Upper lobe of left lung (tissue), 6 donors: Measurements from ENCODE around the gene CLVS2. TPM values are rescaled to one million over a fixed set of nuclear protein-coding genes. Genes with fewer than 3 reads are reported as not detected.

Experiments
- ATAC-seq, 2 donors: fragments of 200-7000 bp; cut with Tn5 transposase; one replicate each; pipeline ENCODE4 v1.9.1; 2022; ENCODE audit warnings: mild to moderate bottlenecking in 2 of 2, moderate library complexity in 2 of 2; ENCODE audit not compliant: low FRiP score in 2 of 2
- DNase-seq, 2 donors: peaks; one replicate each; pipeline ENCODE4 v3.0.0-alpha.2; 2019 to 2020
- H3K27ac ChIP-seq, 4 donors: fragments of 200-600 bp; sonication (generic); one replicate each; pipeline ENCODE4 v1.5.1; 2016 to 2019
- H3K27me3 ChIP-seq, 4 donors: fragments of 200-600 bp; sonication (generic); one replicate each; pipeline ENCODE4 v1.5.1; 2017 to 2019
- H3K36me3 ChIP-seq, 4 donors: fragments of 200-600 bp; sonication (generic); one replicate each; pipeline ENCODE4 v1.5.1; 2016 to 2019
- H3K4me1 ChIP-seq, 4 donors: fragments of 200-600 bp; sonication (generic); one replicate each; pipeline ENCODE4 v1.5.1; 2018 to 2019
- H3K4me3 ChIP-seq, 4 donors: fragments of 200-600 bp; sonication (generic); one replicate each; pipeline ENCODE4 v1.5.1; 2017 to 2019; ENCODE audit warnings: mild to moderate bottlenecking in 2 of 4, moderate library complexity in 1 of 4
- H3K9me3 ChIP-seq, 4 donors: fragments of 200-600 bp; sonication (generic); one replicate each; pipeline ENCODE4 v1.5.1; 2018 to 2019
- CTCF ChIP-seq, 6 experiments: fragments of 450-650 bp in 4 of 6; fragments of 200-600 bp in 2 of 6; sonication (generic) in 2 of 6; IDR thresholded peaks; one replicate each; pipeline ENCODE4 v1.5.1; 2016 to 2019; ENCODE audit warnings: antibody characterized with exemption in 6 of 6
- EP300 ChIP-seq, 4 donors: sonication (generic); formaldehyde crosslinking; IDR thresholded peaks; one replicate each; pipeline ENCODE4 v1.5.1; 2017; ENCODE audit warnings: antibody characterized with exemption in 4 of 4, control low read depth in 2 of 4
- POLR2A ChIP-seq, 4 donors: fragments of 450-650 bp; IDR thresholded peaks; one replicate each; pipeline ENCODE4 v1.5.1; 2016 to 2017; ENCODE audit warnings: antibody characterized with exemption in 4 of 4, mild to moderate bottlenecking in 2 of 4
- POLR2AphosphoS5 ChIP-seq, 2 donors: sonication (generic); formaldehyde crosslinking; IDR thresholded peaks; one replicate each; pipeline ENCODE4 v1.5.1; 2017; ENCODE audit warnings: antibody characterized with exemption in 2 of 2
- WGBS, 2 donors: methylation state at CpG; one replicate each; pipeline ENCODE4 v1.1.5; 2017 to 2018; 5-methylcytosine and 5-hydroxymethylcytosine counted together
- total RNA-seq, 6 donors: library from RNA; depleted of rRNA in 4 of 6; stranded (reverse); fragments of >200 nt in 4 of 6; gene quantifications; one replicate each; pipeline versions ENCODE4 v1.1.0 to v1.2.1, GENCODE V29; 2016 to 2021
- donor health status: DM: no; HTN: no; CAD: no; lungs with moderate emphysema.
- donor health status: DM: no; HTN: yes; CAD: no; lungs with severe emphysema.

Gene CLVS2, protein sequence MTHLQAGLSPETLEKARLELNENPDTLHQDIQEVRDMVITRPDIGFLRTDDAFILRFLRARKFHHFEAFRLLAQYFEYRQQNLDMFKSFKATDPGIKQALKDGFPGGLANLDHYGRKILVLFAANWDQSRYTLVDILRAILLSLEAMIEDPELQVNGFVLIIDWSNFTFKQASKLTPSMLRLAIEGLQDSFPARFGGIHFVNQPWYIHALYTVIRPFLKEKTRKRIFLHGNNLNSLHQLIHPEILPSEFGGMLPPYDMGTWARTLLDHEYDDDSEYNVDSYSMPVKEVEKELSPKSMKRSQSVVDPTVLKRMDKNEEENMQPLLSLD
- 1 to 10 TPM in 1 of 6 donors, under 1 TPM in 1, not detected in 4; 0.03 to 1.0 TPM for total RNA-seq

GRCh38 chr6:122995921-122996793 lies at the start of gene CLVS2:
TSS of gene CLVS2 (plus strand) at chr6:122996235. CDS start at chr6:122997778, 1,543 bp downstream.
- TF ChIP-seq EP300 (IDR thresholded peaks at IDR 0.05) (no peak), POLR2A (IDR thresholded peaks at IDR 0.05) (no peak), CTCF (IDR thresholded peaks at IDR 0.05) (no peak), POLR2AphosphoS5 (IDR thresholded peaks at IDR 0.05) (no peak)
- peak in 1 of 2 donors; percentile 85 for DNase-seq
- peaks cover 0 to 16% (median 2%) of the 10 kb centered on the region in 4 donors for H3K27me3 ChIP-seq
- H3K36me3 ChIP-seq = no peaks in the 10 kb centered on the region
- H3K4me1 ChIP-seq = peaks cover 7 to 13% (median 9%) of the 10 kb centered on the region in 4 donors
- no peak within 1 kb of the TSS for H3K27ac ChIP-seq
- ATAC-seq = peak in 1 of 2 donors; percentile 54
- WGBS, 2 donors = 7% methylated on average over 36 to 48 of the region's 75 CpGs
- no peaks in the 10 kb centered on the region for H3K9me3 ChIP-seq
- peak within 1 kb of the TSS in 3 of 4 donors; percentile 17 to 31 (median 26) for H3K4me3 ChIP-seq

- no peak overlapping the region for H3K27ac ChIP-seq
- H3K36me3 ChIP-seq = no peaks in the 10 kb centered on the region
- H3K27me3 ChIP-seq = no peaks in the 10 kb centered on the region
- no peaks in the 10 kb centered on the region for H3K9me3 ChIP-seq
- DNase-seq (no peak), ATAC-seq (no peak)
- TF ChIP-seq CTCF (IDR thresholded peaks at IDR 0.05) = no peak
- no peak for TF ChIP-seq POLR2AphosphoS5 (IDR thresholded peaks at IDR 0.05)
- TF ChIP-seq EP300 (IDR thresholded peaks at IDR 0.05) = no peak
- no peak for TF ChIP-seq POLR2A (IDR thresholded peaks at IDR 0.05)
- H3K4me3 ChIP-seq = no peak overlapping the region
- no peaks in the 10 kb centered on the region for H3K4me1 ChIP-seq
Observed at GRCh38 chr6:122947355-122947754, 48.7 kb upstream of the CLVS2 start.

- no peak overlapping the region for H3K4me3 ChIP-seq
- TF ChIP-seq EP300 (IDR thresholded peaks at IDR 0.05) (no peak), POLR2AphosphoS5 (IDR thresholded peaks at IDR 0.05) (no peak), POLR2A (IDR thresholded peaks at IDR 0.05) (no peak), CTCF (IDR thresholded peaks at IDR 0.05) (no peak)
- 46 to 81% methylated on average over 1 of the region's 1 CpG for WGBS, 2 donors
- H3K27me3 ChIP-seq = no peaks in the 10 kb centered on the region
- peaks cover 0 to 3% (median 0%) of the 10 kb centered on the region in 4 donors for H3K9me3 ChIP-seq
- no peaks in the 10 kb centered on the region for H3K36me3 ChIP-seq
- no peak for ATAC-seq
- no peak for DNase-seq
- H3K27ac ChIP-seq = no peak overlapping the region
- no peaks in the 10 kb centered on the region for H3K4me1 ChIP-seq
Observed at GRCh38 chr6:122953766-122954165, 42.3 kb upstream of the CLVS2 start.

GRCh38 chr6:122956376-122956775 lies 39.7 kb upstream of the CLVS2 start:
- Histone ChIP-seq H3K36me3 (no peaks in the 10 kb centered on the region), H3K27ac (no peak overlapping the region), H3K4me3 (no peak overlapping the region), H3K27me3 (no peaks in the 10 kb centered on the region), H3K9me3 (peaks cover 0 to 3% (median 0%) of the 10 kb centered on the region in 4 donors), H3K4me1 (no peaks in the 10 kb centered on the region)
- no peak for ATAC-seq
- no peak for DNase-seq
- TF ChIP-seq POLR2A (IDR thresholded peaks at IDR 0.05) = no peak
- TF ChIP-seq POLR2AphosphoS5 (IDR thresholded peaks at IDR 0.05) = no peak
- no peak for TF ChIP-seq EP300 (IDR thresholded peaks at IDR 0.05)
- TF ChIP-seq CTCF (IDR thresholded peaks at IDR 0.05) = no peak
- WGBS, 2 donors = 94 to 100% methylated on average over 2 of the region's 2 CpGs
